Measurements from ENCODE around the gene GJA1. TPM values are rescaled to one million over a fixed set of nuclear protein-coding genes. Genes with fewer than 3 reads are reported as not detected.

Gene GJA1
- total and polyA plus RNA-seq, 2 donors from 2014 or later: 14.2 to 47.8 TPM

- no peak for FAIRE-seq
- no peak for TF ChIP-seq CTCF (IDR thresholded peaks at IDR 0.05; ENCODE audit: borderline replicate concordance, extremely low read depth, insufficient read depth)
These were observed 35.5 kb upstream of the GJA1 start for GRCh38 chr6:121399966-121400365.

GRCh38 chr6:121403964-121404363, 31.5 kb upstream of the GJA1 start:
- TF ChIP-seq CTCF (IDR thresholded peaks at IDR 0.05; ENCODE audit: borderline replicate concordance, extremely low read depth, insufficient read depth): no peak
- DNase-seq (no peak), FAIRE-seq (no peak)
- no peak overlapping the region for H3K9ac ChIP-seq (ENCODE audit: low read length in 3 of 3)
- intact Hi-C loops (cut with DNase I): no loop called here
- no peak overlapping the region for H3K4me3 ChIP-seq (ENCODE audit: low read length in 3 of 3)
- no peaks in the 10 kb centered on the region for H3K36me3 ChIP-seq (ENCODE audit: control insufficient read depth in 2 of 3, insufficient read depth in 3 of 3, low read length in 3 of 3)
- no peaks in the 10 kb centered on the region for H3K27me3 ChIP-seq (ENCODE audit: control insufficient read depth, insufficient read depth, low read length)
- H3K9me3 ChIP-seq (ENCODE audit: control insufficient read depth in 2 of 3, insufficient read depth in 1 of 3, low read length in 3 of 3): no peaks in the 10 kb centered on the region
- H3K4me1 ChIP-seq (ENCODE audit: control insufficient read depth in 2 of 3, insufficient read depth in 2 of 3, low read depth in 1 of 3, low read length in 3 of 3): no peaks in the 10 kb centered on the region
- no peak overlapping the region for H3K27ac ChIP-seq (ENCODE audit: low read depth in 2 of 2, low read length in 2 of 2)

More at GRCh38 chr6:121399966-121400365, 35.5 kb upstream of the GJA1 start:
- no peak overlapping the region for H3K27ac ChIP-seq (ENCODE audit: low read depth in 2 of 2, low read length in 2 of 2)
- no peaks in the 10 kb centered on the region for H3K9me3 ChIP-seq (ENCODE audit: control insufficient read depth in 2 of 3, insufficient read depth in 1 of 3, low read length in 3 of 3)
- H3K27me3 ChIP-seq (ENCODE audit: control insufficient read depth, insufficient read depth, low read length): no peaks in the 10 kb centered on the region
- H3K4me1 ChIP-seq (ENCODE audit: control insufficient read depth in 2 of 3, insufficient read depth in 2 of 3, low read depth in 1 of 3, low read length in 3 of 3): no peaks in the 10 kb centered on the region
- no peaks in the 10 kb centered on the region for H3K36me3 ChIP-seq (ENCODE audit: control insufficient read depth in 2 of 3, insufficient read depth in 3 of 3, low read length in 3 of 3)
- DNase-seq: no peak
- intact Hi-C loops (cut with DNase I): no loop called here
- H3K9ac ChIP-seq (ENCODE audit: low read length in 3 of 3): no peak overlapping the region
- no peak overlapping the region for H3K4me3 ChIP-seq (ENCODE audit: low read length in 3 of 3)

- H3K27ac ChIP-seq (ENCODE audit: low read depth in 2 of 2, low read length in 2 of 2): no peak overlapping the region
- FAIRE-seq: no peak
- H3K9me3 ChIP-seq (ENCODE audit: control insufficient read depth in 2 of 3, insufficient read depth in 1 of 3, low read length in 3 of 3): no peaks in the 10 kb centered on the region
- H3K9ac ChIP-seq (ENCODE audit: low read length in 3 of 3): no peak overlapping the region
- no peak for TF ChIP-seq CTCF (IDR thresholded peaks at IDR 0.05; ENCODE audit: borderline replicate concordance, extremely low read depth, insufficient read depth)
- no peaks in the 10 kb centered on the region for H3K36me3 ChIP-seq (ENCODE audit: control insufficient read depth in 2 of 3, insufficient read depth in 3 of 3, low read length in 3 of 3)
- no peaks in the 10 kb centered on the region for H3K27me3 ChIP-seq (ENCODE audit: control insufficient read depth, insufficient read depth, low read length)
- no peak for DNase-seq
- no peak overlapping the region for H3K4me3 ChIP-seq (ENCODE audit: low read length in 3 of 3)
- H3K4me1 ChIP-seq (ENCODE audit: control insufficient read depth in 2 of 3, insufficient read depth in 2 of 3, low read depth in 1 of 3, low read length in 3 of 3): no peaks in the 10 kb centered on the region
- intact Hi-C loops (cut with DNase I): no loop called here
These were observed 30.1 kb upstream of the GJA1 start for GRCh38 chr6:121405306-121405705.

- FAIRE-seq (no peak), DNase-seq (no peak)
- Histone ChIP-seq H3K4me1 (ENCODE audit: control insufficient read depth in 2 of 3, insufficient read depth in 2 of 3, low read depth in 1 of 3, low read length in 3 of 3) (no peaks in the 10 kb centered on the region), H3K27ac (ENCODE audit: low read depth in 2 of 2, low read length in 2 of 2) (no peak overlapping the region), H3K9ac (ENCODE audit: low read length in 3 of 3) (no peak overlapping the region), H3K27me3 (ENCODE audit: control insufficient read depth, insufficient read depth, low read length) (no peaks in the 10 kb centered on the region), H3K4me3 (ENCODE audit: low read length in 3 of 3) (no peak overlapping the region), H3K9me3 (ENCODE audit: control insufficient read depth in 2 of 3, insufficient read depth in 1 of 3, low read length in 3 of 3) (no peaks in the 10 kb centered on the region), H3K36me3 (ENCODE audit: control insufficient read depth in 2 of 3, insufficient read depth in 3 of 3, low read length in 3 of 3) (no peaks in the 10 kb centered on the region)
- TF ChIP-seq CTCF (IDR thresholded peaks at IDR 0.05; ENCODE audit: borderline replicate concordance, extremely low read depth, insufficient read depth): no peak
- intact Hi-C loops (cut with DNase I): no loop called here
These were observed 27.1 kb upstream of the GJA1 start for GRCh38 chr6:121408321-121408720.
